ENCODE measurements around the gene SNTB2.
"Not testable (repeated sequence)": the region's sequence is repeated elsewhere in the genome, so short reads cannot be mapped to it uniquely, and the experiment has no call there.

Gene SNTB2

GRCh38 chr16:69293401-69293800, 106.4 kb downstream of the SNTB2 start:
- H3K4me3 ChIP-seq (ENCODE audit: low read length), result no peak overlapping the region
- H3K9me3 ChIP-seq (ENCODE audit: control insufficient read depth, low read length), result no peaks in the 10 kb centered on the region
- no peak for DNase-seq (ENCODE audit: low read depth)
- H3K9ac ChIP-seq (ENCODE audit: low read length), result no peak overlapping the region
- H3K27me3 ChIP-seq (replicated peaks; ENCODE audit: control insufficient read depth, insufficient read depth, low read length), result no peaks in the 10 kb centered on the region
- H3K4me1 ChIP-seq (ENCODE audit: control insufficient read depth, insufficient read depth, low read length), result no peaks in the 10 kb centered on the region
- H3K36me3 ChIP-seq (ENCODE audit: control insufficient read depth, insufficient read depth, low read length, severe bottlenecking), result peaks cover 8% of the 10 kb centered on the region

DNA sequence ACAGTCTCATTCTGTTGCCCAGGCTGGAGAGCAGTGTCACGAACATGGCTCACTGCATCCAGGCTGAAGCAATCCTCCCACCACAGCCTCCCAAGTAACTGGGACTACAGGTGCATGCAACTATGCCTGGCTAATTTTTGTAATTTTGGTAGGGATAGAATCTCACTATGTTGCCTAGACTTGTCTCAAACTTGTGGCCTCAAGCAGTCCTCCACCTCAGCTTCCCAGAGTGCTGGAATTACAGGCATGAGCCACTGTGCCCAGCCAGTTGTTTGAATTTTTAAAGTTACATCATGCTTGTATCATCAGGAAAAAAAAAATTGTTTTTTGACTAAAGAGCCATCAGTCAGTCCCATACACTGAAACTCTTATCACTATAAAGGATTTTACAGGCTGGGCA, 107.1 kb downstream of the SNTB2 start:
- Histone ChIP-seq H3K4me3 (ENCODE audit: low read length) (no peak overlapping the region), H3K9me3 (ENCODE audit: control insufficient read depth, low read length) (no peaks in the 10 kb centered on the region), H3K36me3 (ENCODE audit: control insufficient read depth, insufficient read depth, low read length, severe bottlenecking) (peaks cover 8% of the 10 kb centered on the region), H3K27me3 (replicated peaks; ENCODE audit: control insufficient read depth, insufficient read depth, low read length) (no peaks in the 10 kb centered on the region), H3K4me1 (ENCODE audit: control insufficient read depth, insufficient read depth, low read length) (peaks cover 3% of the 10 kb centered on the region), H3K9ac (ENCODE audit: low read length) (no peak overlapping the region)
- DNase-seq (ENCODE audit: low read depth), result no peak

- H3K36me3 ChIP-seq (ENCODE audit: control insufficient read depth, insufficient read depth, low read length, severe bottlenecking), result peaks cover 27% of the 10 kb centered on the region
- not testable (repeated sequence) for H3K27me3 ChIP-seq (replicated peaks; ENCODE audit: control insufficient read depth, insufficient read depth, low read length); H3K9me3 ChIP-seq (ENCODE audit: control insufficient read depth, low read length); H3K9ac ChIP-seq (ENCODE audit: low read length); H3K4me1 ChIP-seq (ENCODE audit: control insufficient read depth, insufficient read depth, low read length); H3K4me3 ChIP-seq (ENCODE audit: low read length); DNase-seq (ENCODE audit: low read depth)
These were observed 109.8 kb downstream of the SNTB2 start for GRCh38 chr16:69296771-69297170.

DNA sequence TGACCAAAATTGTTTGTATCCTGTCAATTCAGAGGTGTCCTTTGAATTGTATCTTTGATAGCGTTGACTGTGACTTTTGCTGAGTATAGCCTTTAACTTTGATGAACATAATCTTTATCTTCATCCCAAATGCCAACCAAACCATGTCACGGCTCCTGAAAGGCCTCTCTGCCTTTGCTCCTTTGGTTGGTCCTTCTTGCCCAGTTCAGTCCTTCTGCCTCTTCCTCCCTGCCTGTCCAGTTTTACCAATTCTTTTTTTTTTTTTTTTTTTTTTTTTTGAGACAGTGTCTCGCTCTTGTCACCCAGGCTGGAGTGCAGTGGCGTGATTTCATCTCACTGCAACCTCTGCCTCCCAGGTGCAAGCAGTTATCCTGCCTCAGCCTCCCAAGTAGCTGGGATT, 111.3 kb downstream of the SNTB2 start:
- Histone ChIP-seq H3K27me3 (replicated peaks; ENCODE audit: control insufficient read depth, insufficient read depth, low read length) (no peaks in the 10 kb centered on the region), H3K4me3 (ENCODE audit: low read length) (no peak overlapping the region), H3K36me3 (ENCODE audit: control insufficient read depth, insufficient read depth, low read length, severe bottlenecking) (peaks cover 41% of the 10 kb centered on the region), H3K9ac (ENCODE audit: low read length) (no peak overlapping the region), H3K4me1 (ENCODE audit: control insufficient read depth, insufficient read depth, low read length) (peaks cover 3% of the 10 kb centered on the region), H3K9me3 (ENCODE audit: control insufficient read depth, low read length) (no peaks in the 10 kb centered on the region)
- no peak for DNase-seq (ENCODE audit: low read depth)

- H3K4me1 ChIP-seq (ENCODE audit: control insufficient read depth, insufficient read depth, low read length), result peaks cover 11% of the 10 kb centered on the region
- no peak overlapping the region for H3K4me3 ChIP-seq (ENCODE audit: low read length)
- H3K27me3 ChIP-seq (replicated peaks; ENCODE audit: control insufficient read depth, insufficient read depth, low read length), result no peaks in the 10 kb centered on the region
- no peak for DNase-seq (ENCODE audit: low read depth)
- no peaks in the 10 kb centered on the region for H3K9me3 ChIP-seq (ENCODE audit: control insufficient read depth, low read length)
- no peak overlapping the region for H3K9ac ChIP-seq (ENCODE audit: low read length)
- H3K36me3 ChIP-seq (ENCODE audit: control insufficient read depth, insufficient read depth, low read length, severe bottlenecking), result peaks cover 55% of the 10 kb centered on the region
These were observed 114.2 kb downstream of the SNTB2 start for GRCh38 chr16:69301187-69301586.

DNA sequence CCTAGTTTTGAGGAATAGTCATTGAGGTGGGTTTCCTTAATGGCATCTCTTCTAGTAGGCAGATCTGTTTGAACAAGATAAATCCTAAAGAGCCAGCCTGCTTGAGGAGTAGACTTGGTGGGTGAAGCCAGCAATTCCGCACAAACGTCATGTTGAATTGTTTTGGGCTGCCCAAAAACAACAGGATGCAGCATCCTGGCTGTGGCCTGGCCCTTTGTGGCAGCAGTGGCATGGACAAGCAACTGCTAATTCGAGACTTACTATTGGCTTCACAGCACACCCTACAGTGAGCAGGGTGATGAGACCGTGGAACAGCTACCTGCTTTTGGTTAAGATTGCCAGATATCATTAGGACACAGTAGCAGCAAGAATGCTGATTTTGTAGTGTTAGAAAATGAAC, 114.9 kb downstream of the SNTB2 start:
- H3K27me3 ChIP-seq (replicated peaks; ENCODE audit: control insufficient read depth, insufficient read depth, low read length), result no peaks in the 10 kb centered on the region
- no peaks in the 10 kb centered on the region for H3K9me3 ChIP-seq (ENCODE audit: control insufficient read depth, low read length)
- peaks cover 55% of the 10 kb centered on the region for H3K36me3 ChIP-seq (ENCODE audit: control insufficient read depth, insufficient read depth, low read length, severe bottlenecking)
- H3K4me1 ChIP-seq (ENCODE audit: control insufficient read depth, insufficient read depth, low read length), result peaks cover 14% of the 10 kb centered on the region
- DNase-seq (ENCODE audit: low read depth), result no peak
- no peak overlapping the region for H3K9ac ChIP-seq (ENCODE audit: low read length)
- H3K4me3 ChIP-seq (ENCODE audit: low read length), result no peak overlapping the region

GRCh38 chr16:69302301-69302700, 115.3 kb downstream of the SNTB2 start:
- Histone ChIP-seq H3K4me3 (ENCODE audit: low read length) (no peak overlapping the region), H3K27me3 (replicated peaks; ENCODE audit: control insufficient read depth, insufficient read depth, low read length) (no peaks in the 10 kb centered on the region), H3K4me1 (ENCODE audit: control insufficient read depth, insufficient read depth, low read length) (peaks cover 14% of the 10 kb centered on the region), H3K9ac (ENCODE audit: low read length) (no peak overlapping the region), H3K36me3 (ENCODE audit: control insufficient read depth, insufficient read depth, low read length, severe bottlenecking) (peaks cover 55% of the 10 kb centered on the region), H3K9me3 (ENCODE audit: control insufficient read depth, low read length) (no peaks in the 10 kb centered on the region)
- DNase-seq (ENCODE audit: low read depth), result no peak

DNA sequence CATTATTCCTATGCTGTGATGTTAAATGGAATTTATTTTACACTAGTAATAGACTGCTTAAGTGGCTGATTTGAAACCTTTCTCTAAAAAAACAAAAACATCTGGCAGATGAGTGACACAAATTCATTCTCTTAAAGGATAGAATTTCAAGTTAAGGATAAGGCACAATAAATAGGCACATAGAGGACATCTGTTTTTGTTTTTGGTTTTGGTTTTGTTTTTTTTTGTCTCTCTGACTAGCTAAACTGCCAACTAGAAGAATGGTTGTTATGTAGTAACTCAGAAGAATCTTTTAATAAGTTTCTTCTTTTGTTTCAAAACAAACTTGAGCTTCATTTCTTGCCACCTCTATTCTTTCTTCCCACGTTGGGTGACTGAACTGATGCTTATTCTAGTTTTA, 119.1 kb downstream of the SNTB2 start:
- Histone ChIP-seq H3K4me3 (ENCODE audit: low read length) (no peak overlapping the region), H3K36me3 (ENCODE audit: control insufficient read depth, insufficient read depth, low read length, severe bottlenecking) (peaks cover 33% of the 10 kb centered on the region), H3K9ac (ENCODE audit: low read length) (peak overlapping the region; percentile 33), H3K4me1 (ENCODE audit: control insufficient read depth, insufficient read depth, low read length) (peaks cover 15% of the 10 kb centered on the region), H3K27me3 (replicated peaks; ENCODE audit: control insufficient read depth, insufficient read depth, low read length) (no peaks in the 10 kb centered on the region), H3K9me3 (ENCODE audit: control insufficient read depth, low read length) (no peaks in the 10 kb centered on the region)
- DNase-seq (ENCODE audit: low read depth), result peak; percentile 74

- Histone ChIP-seq H3K4me1 (ENCODE audit: control insufficient read depth, insufficient read depth, low read length) (peaks cover 15% of the 10 kb centered on the region), H3K9me3 (ENCODE audit: control insufficient read depth, low read length) (no peaks in the 10 kb centered on the region), H3K36me3 (ENCODE audit: control insufficient read depth, insufficient read depth, low read length, severe bottlenecking) (peaks cover 24% of the 10 kb centered on the region), H3K9ac (ENCODE audit: low read length) (no peak overlapping the region), H3K27me3 (replicated peaks; ENCODE audit: control insufficient read depth, insufficient read depth, low read length) (no peaks in the 10 kb centered on the region), H3K4me3 (ENCODE audit: low read length) (no peak overlapping the region)
- no peak for DNase-seq (ENCODE audit: low read depth)
These were observed 120.1 kb downstream of the SNTB2 start for GRCh38 chr16:69307091-69307490.

GRCh38 chr16:69307856-69308255, 120.9 kb downstream of the SNTB2 start:
- no peaks in the 10 kb centered on the region for H3K9me3 ChIP-seq (ENCODE audit: control insufficient read depth, low read length)
- H3K4me1 ChIP-seq (ENCODE audit: control insufficient read depth, insufficient read depth, low read length), result peaks cover 18% of the 10 kb centered on the region
- no peak overlapping the region for H3K4me3 ChIP-seq (ENCODE audit: low read length)
- no peak for DNase-seq (ENCODE audit: low read depth)
- no peak overlapping the region for H3K9ac ChIP-seq (ENCODE audit: low read length)
- H3K36me3 ChIP-seq (ENCODE audit: control insufficient read depth, insufficient read depth, low read length, severe bottlenecking), result peaks cover 18% of the 10 kb centered on the region
- no peaks in the 10 kb centered on the region for H3K27me3 ChIP-seq (replicated peaks; ENCODE audit: control insufficient read depth, insufficient read depth, low read length)

GRCh38 chr16:69309316-69309715, 122.4 kb downstream of the SNTB2 start:
- Histone ChIP-seq H3K36me3 (ENCODE audit: control insufficient read depth, insufficient read depth, low read length, severe bottlenecking) (peaks cover 8% of the 10 kb centered on the region), H3K4me1 (ENCODE audit: control insufficient read depth, insufficient read depth, low read length) (peaks cover 18% of the 10 kb centered on the region), H3K4me3 (ENCODE audit: low read length) (no peak overlapping the region), H3K9me3 (ENCODE audit: control insufficient read depth, low read length) (no peaks in the 10 kb centered on the region), H3K27me3 (replicated peaks; ENCODE audit: control insufficient read depth, insufficient read depth, low read length) (no peaks in the 10 kb centered on the region), H3K9ac (ENCODE audit: low read length) (no peak overlapping the region)
- no peak for DNase-seq (ENCODE audit: low read depth)
